Stimulated activated CD8-positive, alpha-beta memory T cell treated with anti-CD3 and anti-CD28 coated beads, Interleukin-4, amount 100 ng/mL, for 1 hour (primary cell): ENCODE data around the gene MUS81.
A peak's percentile ranks its signal among the peaks of the same experiment; 100 is the strongest.
"Not testable (repeated sequence)": the region's sequence is repeated elsewhere in the genome, so short reads cannot be mapped to it uniquely, and the experiment has no call there.

Source experiments
- DNase-seq, 2 donors: peaks; one replicate each; pipeline ENCODE4 v3.0.0-alpha.2; 2020; ENCODE audit warnings: low read depth in 2 of 2, low spot score in 1 of 2

Gene MUS81

DNA sequence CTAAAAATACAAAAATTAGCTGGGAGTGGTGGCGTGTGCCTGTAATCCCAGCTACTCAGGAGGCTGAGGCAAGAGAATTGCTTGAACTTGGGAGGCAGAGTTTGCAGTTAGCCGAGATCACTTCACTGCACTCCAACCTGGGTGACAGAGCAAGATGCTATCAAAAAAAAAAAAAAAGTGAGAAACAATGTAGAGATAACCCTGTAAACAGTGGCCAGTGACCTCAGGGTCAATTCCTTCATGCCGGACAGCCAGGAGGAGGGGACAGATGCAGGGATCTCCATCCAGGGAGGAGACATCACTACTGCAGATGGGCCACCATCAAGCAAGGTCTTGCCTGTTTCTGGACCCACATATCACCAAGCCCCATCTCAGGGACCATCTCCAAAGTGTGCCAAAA lies 12.5 kb upstream of the MUS81 start:
- DNase-seq: no peak

GRCh38 chr11:65848693-65849092 lies 11.5 kb upstream of the MUS81 start:
- DNase-seq: not testable (repeated sequence)

DNA sequence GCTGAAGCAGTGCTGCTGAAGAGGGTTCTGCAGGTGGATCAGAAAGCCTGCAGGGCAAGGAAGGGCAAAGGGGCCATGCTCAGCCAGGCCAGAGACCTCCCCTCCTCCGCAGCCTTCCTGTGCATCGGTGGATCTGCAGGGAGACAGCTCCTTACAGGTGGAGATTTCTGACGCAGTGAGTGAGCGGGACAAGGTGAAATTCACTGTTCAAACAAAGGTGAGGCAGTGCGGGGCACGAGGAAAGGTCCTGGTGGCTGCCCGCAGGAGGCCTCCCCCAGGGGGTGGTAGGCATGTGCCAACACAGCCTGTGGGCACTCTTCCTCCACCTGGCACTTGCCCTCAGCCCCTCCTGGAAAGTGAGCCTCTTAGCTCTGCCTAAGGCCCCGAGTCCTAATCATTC lies 10.9 kb upstream of the MUS81 start:
- DNase-seq: no peak

GRCh38 chr11:65849771-65850216 lies 10.4 kb upstream of the MUS81 start:
- DNase-seq: no peak

DNA sequence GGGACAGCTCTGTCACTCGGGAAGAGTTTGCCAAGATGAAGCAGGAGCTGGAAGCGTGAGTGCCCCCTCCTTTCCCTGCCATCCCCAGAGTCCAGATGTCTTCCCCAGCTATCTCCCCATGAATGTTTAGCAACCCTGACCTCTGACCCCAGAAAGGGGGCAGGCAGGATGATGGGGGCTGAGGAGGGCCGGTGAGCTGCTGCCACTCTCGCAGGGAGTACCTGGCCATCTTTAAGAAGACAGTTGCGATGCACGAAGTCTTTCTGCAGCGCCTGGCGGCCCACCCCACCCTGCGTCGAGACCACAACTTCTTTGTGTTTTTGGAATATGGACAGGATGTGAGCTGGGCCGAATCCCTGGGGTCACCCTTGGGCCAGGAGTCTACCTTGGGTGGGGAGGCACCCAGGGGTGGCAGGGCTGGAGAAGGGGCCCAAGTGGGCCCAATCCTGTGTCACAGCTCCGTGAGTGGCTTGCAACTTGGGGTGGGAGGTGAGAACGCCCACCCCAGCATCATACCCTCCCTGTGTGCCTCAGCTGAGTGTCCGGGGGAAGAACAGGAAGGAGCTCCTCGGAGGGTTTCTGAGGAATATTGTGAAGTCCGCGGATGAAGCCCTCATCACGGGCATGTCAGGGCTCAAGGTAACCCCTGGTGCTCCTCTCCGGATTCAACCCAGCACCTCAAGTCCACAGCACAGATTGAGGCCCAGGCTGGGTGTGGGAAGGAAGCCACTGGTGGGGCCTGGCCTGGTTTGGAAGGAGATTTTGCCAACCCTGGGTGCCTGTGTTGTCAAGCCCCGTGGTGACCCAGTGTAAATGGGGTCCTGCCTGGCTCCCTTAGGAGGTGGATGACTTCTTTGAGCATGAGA lies 9.8 kb upstream of the MUS81 start:
- DNase-seq: no peak

GRCh38 chr11:65851083-65851579 lies 9.1 kb upstream of the MUS81 start:
- DNase-seq: no peak

- no peak for DNase-seq
These were observed 8.3 kb upstream of the MUS81 start for GRCh38 chr11:65851811-65852507.

DNA sequence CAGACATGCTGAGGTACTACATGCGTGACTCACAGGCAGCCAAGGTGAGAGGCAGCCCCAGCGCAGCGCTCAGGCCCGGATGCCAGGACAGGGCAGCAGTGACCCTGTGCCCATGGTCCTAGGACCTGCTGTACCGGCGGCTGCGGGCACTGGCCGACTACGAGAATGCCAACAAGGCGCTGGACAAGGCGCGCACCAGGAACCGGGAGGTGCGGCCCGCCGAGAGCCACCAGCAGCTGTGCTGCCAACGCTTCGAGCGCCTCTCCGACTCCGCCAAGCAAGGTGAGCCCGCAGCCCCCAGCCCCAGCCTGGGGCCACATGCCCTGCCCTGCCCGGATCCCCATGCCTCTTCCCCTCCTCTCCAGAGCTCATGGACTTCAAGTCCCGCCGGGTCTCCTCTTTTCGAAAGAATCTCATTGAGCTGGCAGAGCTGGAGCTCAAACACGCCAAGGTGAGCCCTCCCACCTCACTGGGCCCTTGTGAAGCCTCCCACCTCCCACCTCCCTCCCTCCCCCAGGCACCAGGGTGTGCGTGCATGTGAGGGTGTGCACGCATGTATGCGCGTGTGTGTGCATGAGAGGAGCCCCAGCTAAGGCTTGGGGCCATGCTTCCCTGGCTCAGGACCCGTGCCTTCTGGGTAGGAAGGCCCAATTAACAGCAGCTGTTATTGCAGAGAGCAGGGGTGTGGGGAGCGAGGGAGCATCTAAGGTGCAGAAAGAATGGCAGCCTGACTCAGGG lies 7.6 kb upstream of the MUS81 start:
- DNase-seq: no peak

DNA sequence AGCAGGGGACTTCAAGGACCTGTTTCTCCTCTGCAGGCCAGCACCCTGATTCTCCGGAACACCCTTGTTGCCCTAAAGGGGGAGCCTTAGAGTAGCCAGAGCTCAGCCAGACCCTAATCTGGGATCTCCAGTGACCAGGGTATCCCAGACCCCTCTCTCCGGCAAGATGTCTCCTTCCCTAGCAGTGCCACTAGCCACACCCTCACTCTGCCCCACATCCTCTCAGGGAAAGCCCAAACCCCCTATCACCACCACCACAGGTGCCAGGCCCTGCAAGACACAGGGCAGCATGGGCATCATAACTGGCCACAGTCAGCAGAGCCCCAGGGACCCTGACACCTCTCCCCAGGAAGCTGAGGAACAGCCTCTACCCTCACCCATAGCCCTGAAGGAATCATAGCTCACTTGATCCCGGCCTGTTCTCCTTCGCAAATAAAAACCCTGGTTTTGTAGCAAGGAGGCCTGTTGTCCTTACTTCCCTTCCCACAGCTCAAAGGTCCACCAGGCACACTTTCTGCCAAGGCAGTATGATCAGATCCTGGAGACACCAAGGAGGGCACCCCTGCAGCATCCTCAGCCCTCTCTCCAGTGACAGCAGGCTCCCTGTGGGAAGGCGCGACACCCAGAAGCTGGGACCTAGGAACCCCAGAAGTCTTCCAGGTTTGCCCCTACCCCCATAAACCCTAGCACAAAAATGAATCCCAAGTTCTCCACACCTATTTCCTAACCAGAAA lies 6.8 kb upstream of the MUS81 start:
- DNase-seq: no peak

GRCh38 chr11:65854161-65854592 lies 6.1 kb upstream of the MUS81 start:
- no peak for DNase-seq

- no peak for DNase-seq
These were observed 5.1 kb upstream of the MUS81 start for GRCh38 chr11:65854852-65855837.

DNA sequence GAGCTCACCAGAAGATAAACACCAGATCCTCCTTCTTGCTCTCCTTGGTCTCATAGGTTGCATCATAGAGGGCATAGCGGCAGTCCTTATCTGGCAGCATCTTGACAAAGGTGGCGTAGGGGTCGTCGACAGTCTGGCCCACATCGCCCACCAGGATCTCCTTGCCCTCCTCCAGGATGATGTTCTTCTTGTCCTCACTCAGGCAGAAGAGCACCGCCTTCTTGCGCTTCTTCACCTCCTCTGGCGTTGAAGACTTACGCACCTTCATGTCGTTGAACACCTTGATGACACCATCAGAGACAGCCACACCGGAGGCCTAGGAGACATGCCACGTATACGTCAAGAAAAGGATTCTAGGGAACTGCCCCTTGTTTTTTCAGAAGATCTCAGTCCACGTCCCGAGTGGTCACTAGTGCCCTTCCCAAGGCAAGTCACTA lies 4.3 kb upstream of the MUS81 start:
- DNase-seq: no peak

- peak; percentile 68 to 72 for DNase-seq
These were observed 3.3 kb upstream of the MUS81 start for GRCh38 chr11:65856689-65857499.

DNA sequence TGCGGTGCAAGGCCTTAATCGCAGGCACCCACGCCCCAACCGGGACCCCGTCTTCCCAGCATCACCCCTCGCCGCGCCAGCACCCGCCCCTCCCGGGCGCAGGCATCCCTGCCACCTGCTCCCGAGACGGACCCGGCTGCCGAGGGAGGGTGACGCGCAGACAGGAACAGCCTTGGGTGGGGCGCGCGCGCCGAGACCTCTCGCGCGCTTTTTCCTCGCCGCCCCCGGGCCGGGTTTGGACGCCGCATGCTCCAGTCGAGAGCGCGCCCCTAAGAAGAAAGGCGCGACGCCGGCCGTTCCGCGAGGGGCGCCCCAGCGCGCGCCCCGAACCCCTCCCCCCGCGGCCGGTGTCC lies 2.8 kb upstream of the MUS81 start:
- DNase-seq: peak; percentile 41 to 45

DNA sequence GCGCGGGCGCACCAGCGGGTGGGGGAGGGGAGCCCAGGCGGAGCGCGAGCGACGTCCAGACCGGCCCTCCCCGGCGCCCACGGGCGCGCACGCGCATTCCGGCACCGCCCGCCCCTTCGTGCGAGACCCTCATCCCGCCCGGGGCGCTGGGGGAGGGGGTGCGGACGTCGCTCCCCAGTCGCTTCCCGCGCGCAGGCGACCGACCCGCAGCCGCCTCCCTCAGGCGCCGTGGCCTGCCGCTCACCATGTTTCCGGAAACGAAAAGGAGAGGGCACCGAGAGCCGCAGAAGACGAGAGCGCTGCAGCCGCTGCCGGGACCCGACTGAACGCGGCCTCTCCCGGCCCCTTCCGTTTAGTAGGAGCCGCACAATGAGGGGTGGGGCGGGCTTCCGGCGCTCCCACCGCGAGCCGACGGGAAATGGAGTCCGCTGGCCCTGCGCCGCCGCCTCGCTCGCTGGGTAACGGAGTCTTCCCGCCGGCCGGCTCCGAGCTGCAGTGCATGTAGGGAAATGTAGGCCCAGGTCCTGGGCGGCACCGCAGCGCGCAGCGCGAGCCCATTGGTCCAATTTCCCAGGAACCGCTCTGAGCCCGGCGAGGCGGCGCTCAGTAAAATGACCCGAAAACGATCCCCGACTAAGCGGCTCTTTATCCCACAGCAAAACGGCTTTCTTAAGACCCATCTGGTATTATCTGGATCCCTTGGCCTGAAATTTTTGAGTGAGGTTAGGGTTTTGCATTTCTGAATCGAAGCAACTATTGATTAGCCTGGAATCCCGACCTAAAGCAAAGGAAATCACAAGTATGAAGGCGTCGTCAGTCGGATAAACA lies 2.2 kb upstream of the MUS81 start, which contains the start of gene CFL1:
Gene CFL1 (minus strand): TSS at position 328 of the 828 bp plus-strand sequence. CDS start 81 bp downstream, at position 247.
- peak; percentile 84 to 93 for DNase-seq

DNA sequence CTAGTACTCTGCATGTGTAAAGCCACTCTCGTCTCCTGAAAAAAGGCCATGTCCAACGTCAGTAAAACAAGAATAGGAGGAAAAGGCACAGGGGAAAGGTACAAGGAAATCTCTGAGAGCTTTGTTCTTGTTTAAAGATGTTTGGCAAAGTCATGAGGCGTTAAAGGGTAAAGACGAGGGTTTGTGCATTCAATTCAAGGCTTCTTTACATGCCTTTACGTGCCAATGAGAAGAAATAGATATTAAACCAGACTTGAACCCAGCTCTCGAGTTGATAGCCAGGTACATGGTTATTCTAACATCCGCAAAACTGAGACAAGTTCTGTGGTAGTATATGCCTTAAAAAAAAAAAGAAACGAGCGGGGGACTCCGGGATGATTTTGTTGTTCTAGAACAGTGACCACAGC lies 1.5 kb upstream of the MUS81 start:
- no peak for DNase-seq

DNA sequence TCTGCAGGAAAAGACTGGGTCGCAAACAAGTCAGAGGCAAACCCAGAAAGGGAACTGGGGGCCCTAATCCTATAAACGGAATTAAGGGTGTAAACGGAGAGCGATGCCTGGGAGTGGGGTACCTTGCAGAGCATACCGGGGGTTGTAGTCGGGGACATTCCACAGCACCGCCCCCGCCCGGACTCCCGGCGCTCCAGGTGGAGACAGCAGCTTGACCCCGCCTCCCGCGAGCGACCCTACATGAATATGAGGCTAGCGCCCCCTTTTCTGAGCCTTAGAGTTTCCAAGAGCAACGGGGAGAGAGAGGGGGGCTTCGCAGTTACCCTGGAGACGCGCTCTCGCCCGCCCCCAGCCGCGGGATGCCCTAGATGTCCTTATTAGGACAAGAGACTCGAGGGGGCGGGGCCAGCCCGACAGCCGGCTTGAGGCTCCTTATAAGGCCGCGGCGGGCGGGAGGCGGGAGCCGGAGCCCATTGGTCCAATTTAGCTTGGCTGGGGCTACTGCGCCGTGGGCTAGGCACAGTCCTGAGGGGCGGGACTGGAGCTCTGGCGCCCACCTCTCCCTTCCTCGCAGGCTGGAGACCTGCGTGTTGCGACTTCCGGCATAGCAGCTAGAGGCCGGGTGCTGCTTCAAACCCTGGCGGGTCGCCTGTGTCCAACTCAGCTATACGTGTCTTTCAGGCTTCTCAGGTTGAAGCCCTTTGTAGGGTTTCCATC lies 980 bp upstream of the MUS81 start:
- DNase-seq: peak; percentile 97 to 98
